Stimulated activated CD8-positive, alpha-beta memory T cell treated with anti-CD3 and anti-CD28 coated beads, Interleukin-7, amount 100 ng/mL, for 1 hour (primary cell): ENCODE results near the gene PPWD1.
"Not testable (repeated sequence)": the region's sequence is repeated elsewhere in the genome, so short reads cannot be mapped to it uniquely, and the experiment has no call there.

Experiments used
- DNase-seq, 2 donors: peaks; one replicate each; pipeline ENCODE4 v3.0.0-alpha.2; 2020; ENCODE audit warnings: low read depth in 2 of 2

Gene PPWD1

DNA sequence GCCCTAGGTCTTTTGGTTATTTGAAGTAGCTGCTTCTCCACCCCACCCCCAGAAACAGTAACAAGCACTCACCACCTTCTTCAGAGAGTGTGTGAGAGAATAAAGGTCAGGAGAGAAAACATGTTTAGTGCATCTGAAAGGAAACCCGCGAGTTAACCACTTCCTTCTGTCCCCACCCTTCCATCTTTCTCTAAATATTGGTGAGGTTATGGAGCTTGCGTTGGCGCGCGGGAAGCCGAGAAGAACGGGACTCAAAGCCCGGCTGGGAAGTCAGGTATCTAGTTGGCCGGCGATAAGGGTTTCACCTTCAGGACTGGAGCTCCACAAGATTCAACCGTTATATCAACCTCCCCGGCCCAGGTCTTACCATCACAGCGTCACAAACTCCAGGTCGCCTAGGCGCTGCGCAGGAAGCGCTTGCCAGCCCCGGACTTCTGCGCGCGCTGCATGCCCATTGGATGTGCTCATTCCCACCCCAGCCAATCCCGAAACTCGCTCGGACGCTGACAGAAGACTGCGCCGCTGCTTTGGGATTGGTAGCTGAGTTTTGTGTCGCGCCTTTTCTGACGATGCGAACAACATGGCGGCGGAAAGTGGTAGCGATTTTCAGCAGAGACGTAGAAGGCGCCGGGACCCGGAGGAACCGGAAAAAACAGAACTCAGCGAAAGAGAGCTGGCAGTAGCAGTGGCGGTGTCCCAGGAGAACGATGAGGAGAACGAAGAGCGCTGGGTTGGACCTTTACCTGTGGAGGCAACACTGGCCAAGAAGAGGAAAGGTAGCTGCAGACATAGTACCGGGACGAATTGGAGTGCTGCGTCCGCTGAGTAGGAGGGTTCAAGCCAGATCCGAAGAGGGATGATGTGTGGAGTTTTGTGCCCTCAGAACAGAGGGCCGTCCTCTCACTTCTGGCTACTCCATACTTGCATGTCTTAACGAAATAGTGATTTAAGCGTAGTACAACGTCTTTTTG lies at the start of gene PPWD1, which contains the start of gene CENPK:
Gene PPWD1 (plus strand): TSS at position 566 of the 971 bp plus-strand sequence. CDS start 15 bp downstream, at position 581.
Gene CENPK (minus strand): TSS at position 438 of the 971 bp plus-strand sequence. CDS start 8,261 bp downstream, outside the sequence.
- peak; percentile 87 to 88 for DNase-seq

DNA sequence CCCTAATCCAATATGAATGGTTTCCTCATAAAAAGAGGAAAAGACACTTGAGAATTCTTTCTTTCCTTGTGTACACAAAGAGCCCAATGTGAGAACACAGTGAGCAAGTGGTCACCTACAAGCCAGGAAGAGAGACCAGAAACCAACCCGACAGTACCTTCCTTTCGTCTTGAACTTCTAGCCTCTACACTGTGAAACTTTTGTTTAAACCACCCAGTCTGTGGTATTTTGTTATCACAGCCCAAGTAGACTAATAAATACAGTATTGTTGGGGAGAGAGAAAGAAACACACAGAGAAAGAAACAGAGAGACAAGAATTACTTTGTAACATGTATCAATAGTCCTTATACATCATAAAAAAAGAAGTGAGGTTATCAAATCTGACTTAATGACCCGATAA lies 37.4 kb upstream of the PPWD1 start:
- DNase-seq = no peak

GRCh38 chr5:65530904-65531303 lies 32.2 kb upstream of the PPWD1 start:
- no peak for DNase-seq

DNA sequence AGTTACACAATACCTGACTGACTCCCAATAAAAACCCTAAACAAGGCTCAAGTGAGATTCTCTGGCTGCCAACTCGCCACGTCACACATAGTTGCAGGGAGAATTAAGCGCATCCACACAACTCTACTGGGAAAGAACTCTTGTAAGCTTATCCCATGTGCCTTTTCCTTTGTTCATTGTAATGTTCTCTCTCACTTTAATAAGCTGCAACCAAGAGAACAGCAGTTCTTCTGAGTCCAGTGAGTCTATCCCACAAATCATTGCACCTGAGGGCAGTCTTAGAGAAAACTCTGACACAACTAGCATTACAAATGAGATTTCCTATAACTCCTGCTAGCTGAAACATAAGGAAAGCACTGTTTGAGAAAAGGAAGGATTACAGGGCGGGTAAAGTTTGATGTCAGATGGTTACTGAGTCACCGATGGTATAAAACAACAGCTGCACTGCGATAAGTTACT lies 27.5 kb upstream of the PPWD1 start:
- no peak for DNase-seq

- DNase-seq = no peak
Measured at GRCh38 chr5:65539827-65540226, 23.3 kb upstream of the PPWD1 start.

DNA sequence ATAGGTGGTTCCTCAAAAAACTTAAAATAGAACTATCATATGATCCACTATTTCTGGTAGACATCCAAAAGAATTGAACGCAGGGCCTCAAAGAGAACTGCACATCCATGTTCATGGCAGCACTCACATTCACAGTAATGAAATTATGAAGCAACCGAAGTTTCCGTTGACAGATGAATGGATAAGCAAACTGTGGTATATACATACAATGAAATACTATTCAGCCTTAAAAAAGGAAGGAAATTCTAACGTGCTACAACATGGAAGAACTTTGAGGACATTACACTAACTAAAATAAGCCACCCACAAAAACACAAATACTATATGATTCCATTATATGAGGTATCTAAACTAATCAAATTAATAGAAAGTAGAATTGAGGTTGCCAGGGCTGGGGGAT lies 18.6 kb upstream of the PPWD1 start:
- no peak for DNase-seq

DNA sequence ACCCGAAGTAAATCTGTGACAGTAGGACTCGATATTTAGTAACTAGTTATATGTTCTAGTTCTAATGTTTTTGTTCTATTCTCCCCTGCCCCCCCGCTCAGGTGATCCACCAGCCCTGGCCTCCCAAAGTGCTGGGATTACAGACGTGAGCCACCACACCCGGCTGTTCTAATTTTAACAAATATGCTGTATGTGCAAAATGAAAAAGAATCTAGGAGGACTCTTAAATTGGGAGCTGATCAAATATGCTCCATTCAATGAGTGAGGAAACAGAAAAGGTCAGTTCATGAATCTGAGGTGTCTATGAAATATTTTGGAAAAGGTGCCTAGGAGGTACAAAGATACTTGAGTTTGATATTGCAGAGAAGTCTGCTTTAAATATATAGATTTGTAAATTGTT lies 17.0 kb upstream of the PPWD1 start:
- DNase-seq = no peak

DNA sequence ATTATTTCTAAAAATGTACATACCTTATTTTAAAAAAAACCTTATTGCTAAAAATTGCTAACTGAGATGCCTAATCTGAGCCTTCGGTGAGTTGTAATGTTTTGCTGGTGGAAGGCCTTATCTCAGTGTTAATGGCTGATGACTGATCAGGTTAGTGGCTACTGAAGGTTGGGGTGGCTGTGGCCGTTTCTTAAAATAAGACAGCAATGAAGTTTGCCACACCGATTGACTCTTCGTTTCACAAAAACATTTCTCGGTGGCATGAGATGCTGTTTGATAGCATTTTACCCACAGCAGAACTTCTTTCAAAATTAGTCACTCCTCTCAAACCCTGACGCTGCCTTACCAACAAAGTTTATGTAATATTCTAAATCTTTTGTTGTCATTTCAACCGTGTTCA lies 14.8 kb upstream of the PPWD1 start:
- DNase-seq = no peak

GRCh38 chr5:65553941-65554340 lies 9.2 kb upstream of the PPWD1 start:
- no peak for DNase-seq

GRCh38 chr5:65555287-65555686 lies 7.8 kb upstream of the PPWD1 start:
- DNase-seq = no peak

- no peak for DNase-seq
Measured at GRCh38 chr5:65556181-65556580, 6.9 kb upstream of the PPWD1 start.

- DNase-seq = no peak
Measured at GRCh38 chr5:65556718-65557117, 6.4 kb upstream of the PPWD1 start.

- DNase-seq = no peak
Measured at GRCh38 chr5:65563777-65564176, 681 bp downstream of the PPWD1 start.

- no peak for DNase-seq
Measured at GRCh38 chr5:65566505-65566904, 3.4 kb downstream of the PPWD1 start.

- no peak for DNase-seq
Measured at GRCh38 chr5:65570598-65571226, 7.6 kb downstream of the PPWD1 start.

- no peak for DNase-seq
Measured at GRCh38 chr5:65577141-65577540, 14.0 kb downstream of the PPWD1 start.

- no peak for DNase-seq
Measured at GRCh38 chr5:65588694-65589093, 25.6 kb downstream of the PPWD1 start.

DNA sequence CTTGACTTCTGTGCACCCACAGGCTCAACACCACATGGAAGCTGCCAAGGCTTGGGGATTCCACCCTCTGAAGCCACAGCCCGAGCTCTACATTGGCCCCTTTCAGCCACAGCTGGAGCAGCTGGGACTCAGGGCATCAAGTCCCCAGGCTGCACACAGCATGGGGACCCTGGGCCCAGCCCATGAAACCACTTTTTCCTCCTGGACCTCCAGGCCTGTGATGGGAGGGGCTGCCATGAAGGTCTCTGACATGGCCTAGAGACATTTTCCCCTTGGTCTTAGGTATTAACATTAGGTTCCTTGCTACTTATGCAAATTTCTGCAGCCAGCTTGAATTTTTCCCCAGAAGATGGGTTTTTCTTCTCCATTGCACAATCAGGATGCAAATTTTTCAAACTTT lies 38.7 kb downstream of the PPWD1 start:
- not testable (repeated sequence) for DNase-seq

- no peak for DNase-seq
Measured at GRCh38 chr5:65611524-65611923, 48.4 kb downstream of the PPWD1 start.

GRCh38 chr5:65612298-65612907 lies 49.3 kb downstream of the PPWD1 start:
- no peak for DNase-seq

- no peak for DNase-seq
Measured at GRCh38 chr5:65620021-65620420, 56.9 kb downstream of the PPWD1 start.

GRCh38 chr5:65621961-65622360 lies 58.9 kb downstream of the PPWD1 start:
- not testable (repeated sequence) for DNase-seq
